Measurements from ENCODE around the gene HES7.

HES7 gene

GRCh38 chr17:8125947-8126490, 2.1 kb upstream of the HES7 start:
- no peaks in the 10 kb centered on the region for H3K9me3 Mint-ChIP-seq
- no peak for ATAC-seq (ENCODE audit: low read depth)
- H3K4me3 Mint-ChIP-seq: peak overlapping the region; percentile 87
- H3K27ac Mint-ChIP-seq: peak overlapping the region; percentile 97
- H3K36me3 Mint-ChIP-seq: peaks cover 2% of the 10 kb centered on the region
- peaks cover 40% of the 10 kb centered on the region for H3K27me3 Mint-ChIP-seq
- DNase-seq (ENCODE audit: low spot score in 2 of 2): peak in 1 of 2 donors; percentile 41
- peaks cover 45% of the 10 kb centered on the region for H3K4me1 Mint-ChIP-seq

- Mint-ChIP-seq H3K9me3 (no peaks in the 10 kb centered on the region), H3K4me1 (peaks cover 51% of the 10 kb centered on the region), H3K4me3 (peak overlapping the region; percentile 87), H3K27ac (peak overlapping the region; percentile 97), H3K27me3 (peaks cover 42% of the 10 kb centered on the region), H3K36me3 (peaks cover 2% of the 10 kb centered on the region)
- ATAC-seq (ENCODE audit: low read depth) (peak; percentile 57), DNase-seq (ENCODE audit: low spot score in 2 of 2) (peak; percentile 85 to 98)
Observed at GRCh38 chr17:8125154-8125946, 1.4 kb upstream of the HES7 start.

DNA sequence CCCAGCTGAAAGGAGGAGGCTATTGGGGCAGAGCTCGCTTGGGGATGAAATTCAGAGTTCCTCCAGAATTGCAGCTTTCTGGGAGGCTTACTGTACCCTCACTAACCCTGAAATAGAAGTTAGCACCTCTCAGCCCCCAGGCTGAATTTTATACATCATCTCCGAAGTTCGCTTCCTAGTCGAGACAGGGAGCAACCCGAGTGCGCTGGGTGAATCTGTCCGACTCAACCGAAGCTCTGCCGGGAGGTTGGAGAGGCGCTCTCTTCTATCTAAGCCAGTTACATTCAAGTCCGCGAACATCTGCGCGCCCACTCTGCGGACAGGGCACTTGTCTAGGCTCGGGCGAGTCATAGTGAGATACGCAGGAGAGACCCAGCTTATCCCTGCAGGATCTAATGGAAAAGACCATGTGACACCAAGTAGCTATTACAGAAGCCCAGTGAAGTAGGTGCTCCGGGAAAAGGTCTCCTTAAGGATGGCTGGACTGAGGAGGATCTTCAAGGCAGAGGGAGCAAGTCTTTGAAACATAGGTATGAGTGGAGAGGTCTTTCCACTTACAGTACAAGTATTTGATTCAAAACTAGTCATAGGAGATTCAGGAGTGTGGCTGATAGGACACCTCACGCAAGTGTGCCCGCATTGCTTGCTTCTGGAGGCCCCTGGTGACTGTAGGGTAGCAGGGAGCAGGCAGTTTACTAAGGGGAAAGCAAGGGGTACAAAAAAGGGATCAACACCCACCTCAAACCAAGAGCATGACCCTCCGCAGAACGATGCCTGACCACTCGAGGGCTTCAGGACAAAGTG, 646 bp upstream of the HES7 start:
- Mint-ChIP-seq H3K27ac (peak overlapping the region; percentile 97), H3K27me3 (peaks cover 37% of the 10 kb centered on the region), H3K4me1 (peaks cover 56% of the 10 kb centered on the region), H3K4me3 (peak overlapping the region; percentile 87), H3K9me3 (no peaks in the 10 kb centered on the region), H3K36me3 (peaks cover 2% of the 10 kb centered on the region)
- ATAC-seq (ENCODE audit: low read depth) (no peak), DNase-seq (ENCODE audit: low spot score in 2 of 2) (no peak)

DNA sequence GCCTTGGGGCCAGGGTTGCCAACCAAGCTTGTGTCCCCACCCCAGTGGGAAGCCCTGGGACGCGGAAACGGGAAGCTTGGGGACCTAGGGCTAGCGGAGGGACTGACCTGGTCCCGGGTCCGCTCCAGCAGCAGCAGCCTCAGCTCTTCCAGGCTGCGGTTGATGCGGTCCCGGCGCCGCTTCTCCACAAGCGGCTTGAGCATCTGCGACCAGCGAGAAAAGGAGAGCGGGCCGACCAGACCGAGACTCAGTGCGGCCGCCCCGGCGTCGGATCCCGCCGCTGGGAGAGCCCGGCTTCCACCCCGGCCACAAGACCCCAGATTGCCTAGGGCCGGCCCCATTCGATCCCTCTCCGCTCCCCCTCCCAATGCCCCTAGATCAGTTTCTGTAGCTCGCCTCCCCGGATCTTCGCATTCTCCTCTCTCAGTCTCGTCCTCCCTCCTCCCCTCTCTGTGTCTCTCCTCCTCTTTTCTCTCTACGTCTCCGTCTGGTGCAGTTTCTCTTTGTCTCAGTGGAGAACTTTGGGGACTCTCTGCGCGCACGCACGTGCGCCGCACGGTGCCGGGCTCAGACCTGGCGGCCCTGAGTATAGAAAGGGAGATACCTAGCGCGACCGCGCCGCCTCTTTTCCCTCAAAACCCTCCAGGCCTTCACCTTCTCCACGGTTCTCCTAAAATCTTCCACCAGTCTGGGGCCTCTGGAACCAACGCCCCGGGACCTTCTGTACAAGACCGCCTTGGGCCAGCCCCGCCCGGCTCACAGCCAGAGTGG, 797 bp downstream of the HES7 start:
- no peak for ATAC-seq (ENCODE audit: low read depth)
- DNase-seq (ENCODE audit: low spot score in 2 of 2): peak in 1 of 2 donors; percentile 51
- H3K4me1 Mint-ChIP-seq: peaks cover 60% of the 10 kb centered on the region
- H3K27ac Mint-ChIP-seq: peak overlapping the region; percentile 64
- peak overlapping the region; percentile 87 for H3K4me3 Mint-ChIP-seq
- peaks cover 2% of the 10 kb centered on the region for H3K36me3 Mint-ChIP-seq
- no peaks in the 10 kb centered on the region for H3K9me3 Mint-ChIP-seq
- H3K27me3 Mint-ChIP-seq: peaks cover 40% of the 10 kb centered on the region

DNA sequence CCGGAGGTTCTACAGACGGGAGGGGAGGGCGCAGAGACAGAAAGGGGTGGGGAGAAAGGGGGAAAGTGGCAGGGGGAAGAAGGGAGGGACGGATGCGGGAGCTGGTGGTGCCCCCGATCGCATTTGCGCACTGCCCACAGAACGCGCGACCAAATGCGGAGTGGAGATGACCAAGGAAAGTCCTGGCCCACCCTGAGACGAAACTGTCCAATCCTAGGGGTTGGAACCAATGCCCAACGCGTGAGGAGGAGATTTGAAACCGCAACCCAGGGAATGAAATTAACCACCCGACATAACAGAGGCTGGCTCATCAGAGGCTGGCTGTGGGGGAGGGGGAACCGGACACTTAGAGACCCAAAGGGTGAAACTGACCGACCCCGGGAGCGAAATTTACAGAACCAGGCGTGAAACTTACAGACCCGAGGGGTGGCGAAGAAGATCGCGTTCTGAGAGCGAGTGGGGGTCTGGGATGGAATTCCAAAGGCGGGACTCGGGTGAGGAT, 1.4 kb downstream of the HES7 start:
- no peak for DNase-seq (ENCODE audit: low spot score in 2 of 2)
- Mint-ChIP-seq H3K27me3 (peaks cover 44% of the 10 kb centered on the region), H3K4me1 (peaks cover 66% of the 10 kb centered on the region), H3K27ac (peak overlapping the region; percentile 64), H3K9me3 (no peaks in the 10 kb centered on the region), H3K4me3 (peak overlapping the region; percentile 77), H3K36me3 (peaks cover 2% of the 10 kb centered on the region)
- no peak for ATAC-seq (ENCODE audit: low read depth)

DNA sequence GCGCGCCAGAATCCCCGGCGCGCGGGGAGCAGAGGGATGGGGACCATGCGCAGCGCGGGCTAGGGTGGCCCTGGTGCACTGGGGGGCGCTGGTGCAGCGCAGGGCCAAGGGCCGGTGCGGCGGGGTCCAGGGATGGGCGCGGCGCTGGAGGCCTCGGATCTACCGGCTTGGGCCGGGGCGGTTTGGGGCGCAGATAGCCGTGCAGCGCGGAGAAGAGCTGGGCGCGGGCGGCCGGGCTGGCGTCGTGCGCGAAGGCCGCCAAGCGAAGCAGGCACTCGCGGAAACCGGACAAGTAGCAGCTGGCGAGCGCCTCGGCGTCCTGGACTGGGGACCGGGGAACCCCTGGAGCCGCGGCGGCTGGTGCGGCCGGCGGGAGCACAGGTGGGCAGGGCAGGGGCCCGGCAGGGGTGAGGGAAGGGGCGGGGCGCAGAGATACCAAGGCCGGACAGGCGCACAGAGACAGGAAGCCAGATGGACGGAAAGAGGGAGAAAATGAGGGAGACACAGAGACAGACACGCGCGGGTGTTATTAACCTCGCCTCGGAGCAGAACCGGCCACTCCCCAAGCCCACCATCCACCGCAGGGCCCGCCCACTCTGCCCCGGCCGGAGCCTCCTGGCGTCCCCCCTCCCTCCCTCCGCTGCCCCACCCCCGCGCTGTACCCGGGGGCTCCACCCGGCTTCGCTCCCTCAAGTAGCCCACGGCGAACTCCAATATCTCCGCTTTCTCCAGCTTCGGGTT, 2.1 kb downstream of the HES7 start:
- peaks cover 2% of the 10 kb centered on the region for H3K36me3 Mint-ChIP-seq
- peaks cover 39% of the 10 kb centered on the region for H3K27me3 Mint-ChIP-seq
- H3K4me3 Mint-ChIP-seq: peak overlapping the region; percentile 77
- H3K4me1 Mint-ChIP-seq: peaks cover 61% of the 10 kb centered on the region
- no peaks in the 10 kb centered on the region for H3K9me3 Mint-ChIP-seq
- peak in 1 of 2 donors; percentile 66 for DNase-seq (ENCODE audit: low spot score in 2 of 2)
- peak overlapping the region; percentile 64 for H3K27ac Mint-ChIP-seq
- ATAC-seq (ENCODE audit: low read depth): no peak

DNA sequence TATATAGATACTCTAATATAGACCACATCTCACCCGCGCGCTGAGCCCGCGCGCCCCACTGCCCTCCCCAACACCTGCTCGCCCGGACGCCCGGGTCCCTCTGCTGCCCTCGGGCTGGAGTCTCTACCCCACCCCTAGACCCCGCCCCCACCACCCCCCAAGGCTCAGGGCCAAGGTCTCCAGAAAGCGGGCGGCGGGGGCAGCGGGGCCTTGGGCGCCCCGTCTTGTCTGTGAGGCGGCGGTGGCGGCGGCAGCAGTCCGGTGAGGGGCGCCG, 2.6 kb downstream of the HES7 start:
- ATAC-seq (ENCODE audit: low read depth) (no peak), DNase-seq (ENCODE audit: low spot score in 2 of 2) (no peak)
- Mint-ChIP-seq H3K27me3 (peaks cover 39% of the 10 kb centered on the region), H3K36me3 (peaks cover 2% of the 10 kb centered on the region), H3K4me3 (peak overlapping the region; percentile 81), H3K4me1 (peaks cover 58% of the 10 kb centered on the region), H3K9me3 (no peaks in the 10 kb centered on the region), H3K27ac (peak overlapping the region; percentile 99)

DNA sequence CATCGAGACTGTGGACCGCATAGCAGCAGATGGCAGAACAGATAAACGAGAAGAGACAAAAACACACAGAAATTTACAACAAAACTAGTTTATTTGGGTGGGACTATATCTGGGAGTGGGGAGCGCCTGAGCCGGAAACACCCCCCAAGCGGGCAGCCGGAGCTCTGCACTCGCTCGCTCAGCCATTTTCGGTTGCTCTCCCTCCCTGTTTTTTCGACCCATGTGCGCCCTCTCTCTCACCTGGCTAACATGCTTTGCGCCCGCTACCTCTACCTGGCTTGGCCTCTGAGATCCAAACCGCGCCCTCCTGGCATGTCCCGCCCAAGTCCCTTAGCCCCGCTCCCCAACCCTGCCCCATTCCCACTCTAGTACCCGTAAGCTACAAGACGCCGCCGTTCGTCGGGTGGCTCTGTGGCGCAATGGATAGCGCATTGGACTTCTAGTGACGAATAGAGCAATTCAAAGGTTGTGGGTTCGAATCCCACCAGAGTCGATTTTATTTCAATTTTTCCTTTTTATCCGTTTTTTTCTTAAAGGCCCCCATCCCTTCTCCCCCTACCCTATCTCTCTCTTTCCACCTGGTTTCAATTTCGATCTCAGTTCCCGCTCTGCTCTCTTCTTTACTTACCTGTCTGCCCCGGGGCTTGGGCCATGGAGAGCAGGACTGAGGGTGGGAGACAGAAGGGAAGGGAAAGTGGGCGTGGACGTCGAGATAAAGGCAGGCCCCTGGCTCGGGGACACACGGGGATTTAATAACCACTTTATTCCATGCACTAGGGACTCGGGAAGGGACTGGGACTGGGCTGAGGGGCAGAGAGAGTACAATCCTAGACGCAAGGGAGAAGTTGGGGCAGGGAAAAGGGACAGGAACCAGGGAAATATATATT, 3.1 kb downstream of the HES7 start:
- no peaks in the 10 kb centered on the region for H3K9me3 Mint-ChIP-seq
- H3K4me3 Mint-ChIP-seq: peak overlapping the region; percentile 81
- peak in 1 of 2 donors; percentile 55 for DNase-seq (ENCODE audit: low spot score in 2 of 2)
- ATAC-seq (ENCODE audit: low read depth): peak; percentile 4
- H3K36me3 Mint-ChIP-seq: no peaks in the 10 kb centered on the region
- H3K27me3 Mint-ChIP-seq: peaks cover 38% of the 10 kb centered on the region
- H3K27ac Mint-ChIP-seq: peak overlapping the region; percentile 99
- H3K4me1 Mint-ChIP-seq: peaks cover 53% of the 10 kb centered on the region

- ATAC-seq (ENCODE audit: low read depth): peak; percentile 65
- H3K27ac Mint-ChIP-seq: peak overlapping the region; percentile 99
Observed at GRCh38 chr17:8119581-8120519, 4.1 kb downstream of the HES7 start.

GRCh38 chr17:8118769-8119580, 4.9 kb downstream of the HES7 start:
- Mint-ChIP-seq H3K4me3 (peak overlapping the region; percentile 85), H3K36me3 (no peaks in the 10 kb centered on the region), H3K27ac (peak overlapping the region; percentile 99), H3K4me1 (peaks cover 40% of the 10 kb centered on the region), H3K27me3 (peaks cover 44% of the 10 kb centered on the region), H3K9me3 (no peaks in the 10 kb centered on the region)
- peak; percentile 68 for ATAC-seq (ENCODE audit: low read depth)
- DNase-seq (ENCODE audit: low spot score in 2 of 2): peak; percentile 77 to 89

More at GRCh38 chr17:8119581-8120519, 4.1 kb downstream of the HES7 start:
- DNase-seq (ENCODE audit: low spot score in 2 of 2): peak; percentile 83 to 86
- Mint-ChIP-seq H3K9me3 (no peaks in the 10 kb centered on the region), H3K36me3 (no peaks in the 10 kb centered on the region), H3K4me3 (peak overlapping the region; percentile 81), H3K27me3 (peaks cover 44% of the 10 kb centered on the region), H3K4me1 (peaks cover 48% of the 10 kb centered on the region)
